OCI-LY3 (cell line): ENCODE results near the gene NEK10.
"Not testable (repeated sequence)": the region's sequence is repeated elsewhere in the genome, so short reads cannot be mapped to it uniquely, and the experiment has no call there.

Source experiments
- EZH2phosphoT487 ChIP-seq: fragments of 200-600 bp; shearing (Covaris generic); IDR thresholded peaks from 2 replicates; pipeline ENCODE4 v1.6.1; 2018; ENCODE audit warnings: antibody characterized with exemption, mixed run types, low read depth
- TF ChIP-seq, protein P1 (sequence below): fragments of 200-600, 300-600 bp; sonication (generic); IDR thresholded peaks from 2 replicates; pipeline ENCODE4 v1.5.1; 2014; ENCODE audit warnings: antibody characterized with exemption, low read length, low read depth

DNA sequence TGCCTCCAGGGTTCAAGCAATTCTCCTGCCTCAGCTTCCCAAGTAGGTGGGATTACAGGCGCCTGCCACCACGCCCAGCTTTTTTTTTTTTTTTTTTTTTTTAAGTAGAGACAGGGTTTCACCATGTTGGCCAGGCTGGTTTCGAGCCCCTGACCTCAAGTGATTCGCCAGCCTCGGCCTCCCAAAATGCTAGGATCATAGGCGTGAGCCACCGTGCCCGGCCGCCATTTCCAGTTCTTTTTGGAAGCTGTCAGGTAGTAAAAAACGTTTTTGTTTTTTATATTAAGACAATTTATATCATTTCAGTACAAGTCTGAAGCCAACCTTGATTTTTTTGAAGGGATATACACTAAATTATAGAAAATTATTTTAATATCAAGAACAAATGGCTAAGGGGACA, 82.7 kb downstream of the NEK10 start:
- TF ChIP-seq, protein P1, sequence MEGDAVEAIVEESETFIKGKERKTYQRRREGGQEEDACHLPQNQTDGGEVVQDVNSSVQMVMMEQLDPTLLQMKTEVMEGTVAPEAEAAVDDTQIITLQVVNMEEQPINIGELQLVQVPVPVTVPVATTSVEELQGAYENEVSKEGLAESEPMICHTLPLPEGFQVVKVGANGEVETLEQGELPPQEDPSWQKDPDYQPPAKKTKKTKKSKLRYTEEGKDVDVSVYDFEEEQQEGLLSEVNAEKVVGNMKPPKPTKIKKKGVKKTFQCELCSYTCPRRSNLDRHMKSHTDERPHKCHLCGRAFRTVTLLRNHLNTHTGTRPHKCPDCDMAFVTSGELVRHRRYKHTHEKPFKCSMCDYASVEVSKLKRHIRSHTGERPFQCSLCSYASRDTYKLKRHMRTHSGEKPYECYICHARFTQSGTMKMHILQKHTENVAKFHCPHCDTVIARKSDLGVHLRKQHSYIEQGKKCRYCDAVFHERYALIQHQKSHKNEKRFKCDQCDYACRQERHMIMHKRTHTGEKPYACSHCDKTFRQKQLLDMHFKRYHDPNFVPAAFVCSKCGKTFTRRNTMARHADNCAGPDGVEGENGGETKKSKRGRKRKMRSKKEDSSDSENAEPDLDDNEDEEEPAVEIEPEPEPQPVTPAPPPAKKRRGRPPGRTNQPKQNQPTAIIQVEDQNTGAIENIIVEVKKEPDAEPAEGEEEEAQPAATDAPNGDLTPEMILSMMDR: not testable (repeated sequence)
- TF ChIP-seq EZH2phosphoT487: not testable (repeated sequence)
